ENCODE measurements around the gene MBD2. TPM values are rescaled to one million over a fixed set of nuclear protein-coding genes. Genes with fewer than 3 reads are reported as not detected.

The MBD2 gene
- total and polyA plus RNA-seq, 2 of the 8 experiments (the other 6 are each of a cell fraction or from before 2014, with no cell fraction given) = 36.2 to 52.7 TPM

DNA sequence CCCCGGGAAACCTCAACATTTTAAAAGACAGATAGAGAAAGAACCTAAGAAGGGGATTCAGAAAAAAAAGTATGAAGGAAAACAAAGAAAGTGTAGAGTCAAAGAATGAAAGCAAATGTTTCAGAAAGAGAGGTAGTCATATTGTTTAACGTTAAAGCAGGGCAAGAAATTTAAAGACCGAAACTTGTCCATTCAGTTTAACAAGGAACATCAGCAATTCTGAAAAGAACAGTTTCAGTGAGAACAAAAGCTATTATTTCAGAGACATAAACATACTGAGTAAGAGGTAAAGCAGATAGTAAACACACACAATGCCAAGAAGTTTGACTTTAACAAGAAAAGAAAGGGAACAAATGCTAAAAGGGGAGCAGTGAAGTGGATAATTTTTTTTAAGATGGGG lies 41.1 kb downstream of the MBD2 start (continued):
- TF ChIP-seq RXRA (IDR thresholded peaks at IDR 0.05; ENCODE audit: insufficient read depth, low read depth, low read length) (no peak), HDAC2 (IDR thresholded peaks at IDR 0.05; ENCODE audit: borderline replicate concordance in 1 of 2, low read depth in 2 of 2, low read length in 2 of 2) (no peak), ATF3 (IDR thresholded peaks at IDR 0.05; ENCODE audit: insufficient read depth, low read depth, low read length) (no peak), SP4 (IDR thresholded peaks at IDR 0.05; ENCODE audit: low read length) (no peak)
- TF ChIP-seq, protein P1, sequence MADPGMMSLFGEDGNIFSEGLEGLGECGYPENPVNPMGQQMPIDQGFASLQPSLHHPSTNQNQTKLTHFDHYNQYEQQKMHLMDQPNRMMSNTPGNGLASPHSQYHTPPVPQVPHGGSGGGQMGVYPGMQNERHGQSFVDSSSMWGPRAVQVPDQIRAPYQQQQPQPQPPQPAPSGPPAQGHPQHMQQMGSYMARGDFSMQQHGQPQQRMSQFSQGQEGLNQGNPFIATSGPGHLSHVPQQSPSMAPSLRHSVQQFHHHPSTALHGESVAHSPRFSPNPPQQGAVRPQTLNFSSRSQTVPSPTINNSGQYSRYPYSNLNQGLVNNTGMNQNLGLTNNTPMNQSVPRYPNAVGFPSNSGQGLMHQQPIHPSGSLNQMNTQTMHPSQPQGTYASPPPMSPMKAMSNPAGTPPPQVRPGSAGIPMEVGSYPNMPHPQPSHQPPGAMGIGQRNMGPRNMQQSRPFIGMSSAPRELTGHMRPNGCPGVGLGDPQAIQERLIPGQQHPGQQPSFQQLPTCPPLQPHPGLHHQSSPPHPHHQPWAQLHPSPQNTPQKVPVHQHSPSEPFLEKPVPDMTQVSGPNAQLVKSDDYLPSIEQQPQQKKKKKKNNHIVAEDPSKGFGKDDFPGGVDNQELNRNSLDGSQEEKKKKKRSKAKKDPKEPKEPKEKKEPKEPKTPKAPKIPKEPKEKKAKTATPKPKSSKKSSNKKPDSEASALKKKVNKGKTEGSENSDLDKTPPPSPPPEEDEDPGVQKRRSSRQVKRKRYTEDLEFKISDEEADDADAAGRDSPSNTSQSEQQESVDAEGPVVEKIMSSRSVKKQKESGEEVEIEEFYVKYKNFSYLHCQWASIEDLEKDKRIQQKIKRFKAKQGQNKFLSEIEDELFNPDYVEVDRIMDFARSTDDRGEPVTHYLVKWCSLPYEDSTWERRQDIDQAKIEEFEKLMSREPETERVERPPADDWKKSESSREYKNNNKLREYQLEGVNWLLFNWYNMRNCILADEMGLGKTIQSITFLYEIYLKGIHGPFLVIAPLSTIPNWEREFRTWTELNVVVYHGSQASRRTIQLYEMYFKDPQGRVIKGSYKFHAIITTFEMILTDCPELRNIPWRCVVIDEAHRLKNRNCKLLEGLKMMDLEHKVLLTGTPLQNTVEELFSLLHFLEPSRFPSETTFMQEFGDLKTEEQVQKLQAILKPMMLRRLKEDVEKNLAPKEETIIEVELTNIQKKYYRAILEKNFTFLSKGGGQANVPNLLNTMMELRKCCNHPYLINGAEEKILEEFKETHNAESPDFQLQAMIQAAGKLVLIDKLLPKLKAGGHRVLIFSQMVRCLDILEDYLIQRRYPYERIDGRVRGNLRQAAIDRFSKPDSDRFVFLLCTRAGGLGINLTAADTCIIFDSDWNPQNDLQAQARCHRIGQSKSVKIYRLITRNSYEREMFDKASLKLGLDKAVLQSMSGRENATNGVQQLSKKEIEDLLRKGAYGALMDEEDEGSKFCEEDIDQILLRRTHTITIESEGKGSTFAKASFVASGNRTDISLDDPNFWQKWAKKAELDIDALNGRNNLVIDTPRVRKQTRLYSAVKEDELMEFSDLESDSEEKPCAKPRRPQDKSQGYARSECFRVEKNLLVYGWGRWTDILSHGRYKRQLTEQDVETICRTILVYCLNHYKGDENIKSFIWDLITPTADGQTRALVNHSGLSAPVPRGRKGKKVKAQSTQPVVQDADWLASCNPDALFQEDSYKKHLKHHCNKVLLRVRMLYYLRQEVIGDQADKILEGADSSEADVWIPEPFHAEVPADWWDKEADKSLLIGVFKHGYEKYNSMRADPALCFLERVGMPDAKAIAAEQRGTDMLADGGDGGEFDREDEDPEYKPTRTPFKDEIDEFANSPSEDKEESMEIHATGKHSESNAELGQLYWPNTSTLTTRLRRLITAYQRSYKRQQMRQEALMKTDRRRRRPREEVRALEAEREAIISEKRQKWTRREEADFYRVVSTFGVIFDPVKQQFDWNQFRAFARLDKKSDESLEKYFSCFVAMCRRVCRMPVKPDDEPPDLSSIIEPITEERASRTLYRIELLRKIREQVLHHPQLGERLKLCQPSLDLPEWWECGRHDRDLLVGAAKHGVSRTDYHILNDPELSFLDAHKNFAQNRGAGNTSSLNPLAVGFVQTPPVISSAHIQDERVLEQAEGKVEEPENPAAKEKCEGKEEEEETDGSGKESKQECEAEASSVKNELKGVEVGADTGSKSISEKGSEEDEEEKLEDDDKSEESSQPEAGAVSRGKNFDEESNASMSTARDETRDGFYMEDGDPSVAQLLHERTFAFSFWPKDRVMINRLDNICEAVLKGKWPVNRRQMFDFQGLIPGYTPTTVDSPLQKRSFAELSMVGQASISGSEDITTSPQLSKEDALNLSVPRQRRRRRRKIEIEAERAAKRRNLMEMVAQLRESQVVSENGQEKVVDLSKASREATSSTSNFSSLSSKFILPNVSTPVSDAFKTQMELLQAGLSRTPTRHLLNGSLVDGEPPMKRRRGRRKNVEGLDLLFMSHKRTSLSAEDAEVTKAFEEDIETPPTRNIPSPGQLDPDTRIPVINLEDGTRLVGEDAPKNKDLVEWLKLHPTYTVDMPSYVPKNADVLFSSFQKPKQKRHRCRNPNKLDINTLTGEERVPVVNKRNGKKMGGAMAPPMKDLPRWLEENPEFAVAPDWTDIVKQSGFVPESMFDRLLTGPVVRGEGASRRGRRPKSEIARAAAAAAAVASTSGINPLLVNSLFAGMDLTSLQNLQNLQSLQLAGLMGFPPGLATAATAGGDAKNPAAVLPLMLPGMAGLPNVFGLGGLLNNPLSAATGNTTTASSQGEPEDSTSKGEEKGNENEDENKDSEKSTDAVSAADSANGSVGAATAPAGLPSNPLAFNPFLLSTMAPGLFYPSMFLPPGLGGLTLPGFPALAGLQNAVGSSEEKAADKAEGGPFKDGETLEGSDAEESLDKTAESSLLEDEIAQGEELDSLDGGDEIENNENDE (IDR thresholded peaks at IDR 0.05; ENCODE audit: insufficient replicate concordance, low read length) = no peak

Measured in H1 (cell line).